HG02798 (cell line): ENCODE measurements around the gene XXYLT1.
A peak's percentile ranks its signal among the peaks of the same experiment; 100 is the strongest.

Experiments used
- ATAC-seq: cut with Tn5 transposase; IDR thresholded peaks from one replicate; pipeline ENCODE4 v1.9.1; 2021; ENCODE audit warnings: mild to moderate bottlenecking; ENCODE audit not compliant: unreplicated experiment, poor library complexity

XXYLT1 gene

DNA sequence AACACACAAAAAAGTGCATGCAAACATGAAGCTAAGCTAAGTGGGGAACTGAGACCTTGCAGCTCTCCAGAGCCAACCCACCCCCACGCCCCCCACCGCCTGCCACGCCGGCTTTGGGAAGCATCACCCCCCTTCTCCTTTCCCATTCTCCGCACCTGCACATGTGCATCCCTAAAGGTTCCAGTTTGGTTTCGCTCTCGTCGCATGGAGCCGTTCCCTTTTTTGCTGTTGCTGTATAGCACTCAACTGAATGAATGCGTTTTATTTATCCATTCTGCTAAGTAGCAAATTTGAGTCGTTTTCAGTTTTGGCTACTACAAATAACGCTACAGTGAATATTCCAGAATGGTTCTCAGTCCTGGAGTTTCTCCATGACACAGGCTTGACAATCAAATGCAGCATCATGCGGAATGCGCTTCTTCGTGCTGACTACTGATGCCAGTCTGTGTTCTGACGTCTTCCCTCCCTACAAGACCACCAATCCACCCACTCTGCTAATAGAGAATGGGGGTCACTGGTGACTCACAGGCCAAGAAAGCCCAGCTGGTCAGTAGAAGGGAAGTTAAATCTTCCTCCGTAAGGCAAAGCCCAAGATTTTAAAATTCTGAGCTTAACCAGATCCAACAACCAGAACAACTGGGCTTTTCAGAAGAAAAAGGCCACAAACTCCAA, 115.3 kb downstream of the XXYLT1 start:
- ATAC-seq, result no peak

DNA sequence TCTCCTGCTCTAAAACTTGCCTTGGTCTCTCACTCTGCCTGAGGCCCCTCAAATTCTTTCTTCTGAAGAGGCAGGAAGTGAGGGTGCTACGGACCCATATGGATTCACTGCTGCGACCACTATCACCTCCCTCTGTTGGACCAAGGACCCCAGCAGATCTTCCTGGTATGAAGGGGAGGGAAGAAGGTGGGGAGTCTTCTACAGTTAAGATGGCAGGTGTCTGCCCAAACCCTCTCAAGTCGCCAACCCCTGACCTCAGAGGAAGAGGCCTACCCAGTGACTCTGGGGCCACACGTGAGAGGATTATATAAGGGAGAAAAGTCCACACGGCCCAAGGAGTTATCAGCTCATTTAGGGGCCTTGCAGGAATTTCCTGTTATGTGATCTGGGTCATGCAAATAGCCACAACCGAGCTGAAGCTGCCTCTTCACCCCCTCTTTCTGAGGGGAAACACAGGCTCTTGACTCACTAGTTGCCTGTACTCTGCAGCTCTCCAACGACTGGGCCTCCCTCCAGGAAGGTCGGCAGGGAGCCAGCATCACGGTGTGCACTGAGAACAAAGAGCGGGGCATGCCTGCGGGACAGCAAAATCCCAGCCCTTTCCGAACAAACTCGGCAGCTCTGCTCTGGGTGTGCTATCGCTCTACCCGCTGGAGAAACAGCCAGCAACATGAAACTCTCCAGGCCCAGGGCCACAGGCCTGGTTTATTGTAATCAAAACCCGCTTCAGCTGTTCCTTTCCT, 116.0 kb downstream of the XXYLT1 start:
- ATAC-seq, result no peak

DNA sequence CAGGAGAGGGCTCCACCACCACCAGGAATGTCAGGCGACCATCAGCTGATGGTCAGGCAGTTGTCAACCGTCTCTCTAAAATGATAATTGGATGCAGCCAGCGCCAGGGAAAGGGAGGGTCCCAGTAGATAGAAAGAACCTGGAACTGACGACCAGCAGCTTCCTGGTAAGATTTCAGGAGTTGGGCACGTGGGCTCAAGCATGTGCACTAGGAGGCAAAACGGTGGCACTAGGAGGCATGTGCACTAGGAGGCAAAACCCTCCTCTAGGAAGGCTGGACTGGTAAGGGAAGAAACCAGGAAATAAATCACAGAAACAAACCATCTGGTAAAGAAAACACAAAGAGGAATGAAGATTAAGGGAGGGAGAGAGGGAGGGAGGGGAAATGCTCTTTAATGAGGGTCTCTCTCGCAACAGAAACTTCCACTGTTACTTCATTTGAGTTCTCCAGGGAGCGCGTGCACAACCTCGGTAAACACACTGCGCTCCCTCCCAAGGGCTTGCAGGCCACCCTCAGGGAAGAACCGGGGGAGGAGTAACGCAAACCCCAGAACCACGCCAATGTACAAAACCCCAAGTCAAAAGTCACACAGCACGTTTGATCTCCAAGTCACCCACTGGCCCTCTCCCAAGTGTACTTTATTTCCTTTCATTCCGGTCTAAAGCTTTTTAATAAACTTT, 116.7 kb downstream of the XXYLT1 start:
- ATAC-seq, result no peak

DNA sequence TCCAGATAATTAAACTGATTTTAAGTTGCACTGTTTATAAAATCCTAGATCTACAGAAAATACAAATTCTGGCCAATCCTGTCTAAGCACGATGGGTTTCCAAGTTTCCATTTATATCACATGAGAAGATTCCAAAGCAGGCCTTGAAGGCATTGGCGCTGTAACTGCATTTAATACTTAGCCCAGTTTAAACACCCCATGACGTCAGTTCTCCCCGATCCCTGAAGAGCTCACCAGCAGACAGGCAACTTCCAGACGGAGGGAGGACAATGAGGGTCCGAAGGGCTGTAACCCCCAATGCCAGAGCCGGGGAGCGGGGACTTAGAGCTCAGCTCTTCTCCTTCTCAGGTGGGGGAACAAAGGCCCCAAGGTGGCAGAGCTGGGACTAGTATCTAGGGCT, 117.3 kb downstream of the XXYLT1 start:
- no peak for ATAC-seq

DNA sequence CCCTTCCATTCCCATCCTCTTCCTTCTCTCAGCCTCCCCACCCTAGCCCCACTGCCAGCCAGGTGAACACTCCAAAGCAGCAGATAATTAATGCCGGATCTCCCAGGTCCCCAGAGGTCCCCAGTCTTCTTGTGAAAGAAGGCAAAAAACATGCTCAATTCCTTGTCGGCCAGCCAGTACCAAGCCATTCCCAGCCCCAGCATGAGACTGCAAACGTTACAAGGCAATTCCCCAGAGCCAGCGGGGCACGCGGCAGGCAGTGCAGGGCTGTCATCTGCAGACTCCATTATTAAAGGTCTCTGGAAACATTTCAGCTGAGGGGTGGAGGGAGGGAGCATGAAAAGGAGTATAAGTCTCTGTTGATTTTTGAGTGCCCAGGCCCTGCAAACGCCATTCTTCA, 117.8 kb downstream of the XXYLT1 start:
- ATAC-seq, result no peak

DNA sequence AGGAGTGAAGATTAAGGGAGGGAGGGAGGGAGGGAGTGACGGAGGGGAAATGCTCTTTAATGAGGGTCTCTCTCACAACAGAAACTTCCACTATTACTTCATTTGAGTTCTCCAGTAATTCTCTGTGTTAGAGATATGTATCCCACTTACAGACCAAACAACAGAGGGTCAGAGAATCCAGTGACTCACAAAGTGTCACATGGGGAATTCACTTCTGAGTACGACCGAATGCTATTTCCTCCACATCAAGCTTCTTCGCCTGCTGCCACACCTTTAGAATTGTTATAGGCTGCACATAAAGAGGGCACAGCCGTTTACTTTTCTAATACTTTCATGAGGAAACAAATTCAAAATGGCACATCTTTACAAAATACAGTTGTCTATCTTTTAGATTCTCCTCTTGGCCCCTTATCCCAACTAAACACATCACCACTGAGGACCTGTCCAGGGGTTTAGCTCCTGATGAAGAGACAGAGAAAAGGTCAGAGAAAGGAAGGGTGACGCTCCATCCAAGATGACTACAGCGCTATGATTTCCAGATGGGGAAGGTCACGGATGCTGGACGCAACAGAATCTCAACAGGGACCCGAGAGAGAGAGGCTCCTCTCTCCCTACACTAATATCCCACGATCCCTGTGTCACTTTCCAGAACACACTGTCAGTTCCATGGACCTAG, 119.0 kb downstream of the XXYLT1 start:
- no peak for ATAC-seq

DNA sequence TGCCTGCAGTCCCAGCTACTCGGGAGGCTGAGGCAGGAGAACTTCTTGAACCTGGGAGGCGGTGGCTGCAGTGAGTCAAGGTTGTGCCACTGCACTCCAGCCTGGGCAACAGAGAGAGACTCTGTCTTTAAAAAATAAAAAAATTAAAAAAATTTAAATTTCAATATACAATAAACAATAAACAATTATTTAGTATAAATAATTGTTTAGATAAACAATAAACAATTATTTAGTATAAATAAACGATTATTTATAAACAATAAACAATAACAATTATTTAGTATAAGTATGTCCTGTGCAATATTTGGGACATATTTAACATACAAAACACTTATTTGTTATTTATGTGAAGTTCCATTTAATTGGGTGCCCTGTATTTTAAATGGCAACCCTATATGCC, 119.6 kb downstream of the XXYLT1 start:
- no peak for ATAC-seq

DNA sequence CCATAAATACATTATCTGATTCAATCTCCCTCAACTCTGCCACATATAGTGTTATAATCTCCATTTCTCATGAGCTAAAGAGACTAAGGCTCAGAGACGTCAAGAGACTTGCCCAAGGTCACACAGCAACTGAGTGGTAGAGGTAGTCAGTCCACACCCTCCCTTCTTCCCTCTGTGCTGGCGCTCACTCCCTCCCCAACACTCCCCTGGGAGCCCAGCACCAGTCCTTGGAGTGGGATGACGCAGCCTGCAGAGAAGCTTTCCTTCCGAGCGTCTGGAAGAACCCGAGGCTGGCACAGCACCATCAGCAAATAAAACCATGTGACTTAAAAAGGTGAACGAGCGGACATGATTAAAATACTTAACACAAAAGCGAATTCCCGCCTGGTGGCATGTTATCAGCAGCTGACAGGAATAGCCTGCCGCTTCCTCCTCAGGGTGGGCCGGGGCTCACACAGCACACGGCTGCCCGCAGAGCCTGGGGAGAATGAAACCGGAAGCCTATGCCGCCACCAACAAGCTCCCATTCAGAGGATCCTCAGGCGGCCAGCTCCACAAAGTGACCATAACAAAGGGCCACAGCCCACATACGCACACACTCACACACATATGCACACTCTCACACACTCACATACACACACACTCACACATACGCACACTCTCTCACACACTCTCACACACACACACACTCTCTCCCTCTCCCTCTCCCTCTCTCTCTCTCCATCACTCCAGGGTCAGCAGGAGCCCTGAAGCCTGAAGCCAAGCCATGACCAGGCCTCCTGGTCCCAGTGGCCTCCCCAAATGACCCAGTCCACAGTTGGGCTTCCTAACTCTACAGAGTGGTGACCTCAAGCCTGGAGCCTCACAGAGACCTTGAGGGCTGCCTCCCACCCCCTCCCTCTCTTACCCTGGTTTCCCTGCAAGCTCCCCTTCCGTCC, 120.5 kb downstream of the XXYLT1 start:
- no peak for ATAC-seq

DNA sequence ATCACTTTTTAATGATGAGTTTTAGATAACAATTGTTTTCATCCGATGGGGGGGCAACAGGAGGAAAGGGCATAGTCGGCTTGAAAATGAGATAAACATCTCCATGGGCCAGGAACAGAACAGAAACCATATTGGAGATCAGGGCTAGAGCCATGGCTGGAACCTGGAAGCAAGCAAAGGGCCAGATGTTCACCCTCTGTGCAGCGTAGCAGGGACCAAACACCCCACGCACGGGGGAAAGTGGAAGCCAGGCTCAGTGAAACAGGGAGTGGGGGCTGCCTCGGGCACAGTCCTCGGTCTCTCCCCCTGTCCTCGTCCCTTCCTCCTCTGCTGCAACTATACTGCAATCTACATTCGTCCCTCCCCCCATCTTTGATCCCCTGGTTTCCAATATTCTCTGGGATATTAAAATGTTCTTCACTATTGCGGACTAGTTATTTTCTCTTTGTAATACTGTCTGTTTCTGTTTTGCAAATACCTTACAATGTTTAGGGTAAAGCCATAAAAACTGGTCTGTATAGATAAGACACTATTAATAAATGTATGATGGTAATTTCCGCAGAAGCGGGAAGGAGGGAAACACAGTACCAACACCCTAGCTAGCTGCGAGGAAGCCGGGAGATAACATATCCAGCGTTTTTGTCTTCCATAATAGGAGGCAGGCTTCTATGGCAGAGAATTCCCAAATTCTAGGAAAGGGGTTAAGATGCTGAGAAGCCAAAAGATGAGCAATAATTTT, 121.5 kb downstream of the XXYLT1 start:
- ATAC-seq, result no peak

DNA sequence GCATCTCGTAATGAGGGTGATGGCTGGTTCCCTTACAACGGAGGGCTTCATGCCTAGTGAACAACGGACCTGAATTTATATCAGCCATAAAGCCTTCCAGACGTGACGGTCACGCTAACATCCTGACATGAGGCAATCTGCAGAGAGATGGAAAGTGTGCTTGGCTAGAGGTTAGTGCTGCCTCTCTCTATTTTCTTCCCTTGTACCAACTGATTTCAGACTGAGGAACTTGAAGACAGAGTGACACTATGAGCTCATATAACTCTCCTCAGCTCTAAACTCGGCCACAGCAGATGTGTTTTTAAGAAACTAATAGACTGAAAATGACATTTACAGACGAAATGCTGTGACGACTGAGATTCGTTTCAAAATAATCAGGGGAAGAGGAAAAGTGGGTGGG, 122.4 kb downstream of the XXYLT1 start:
- no peak for ATAC-seq

DNA sequence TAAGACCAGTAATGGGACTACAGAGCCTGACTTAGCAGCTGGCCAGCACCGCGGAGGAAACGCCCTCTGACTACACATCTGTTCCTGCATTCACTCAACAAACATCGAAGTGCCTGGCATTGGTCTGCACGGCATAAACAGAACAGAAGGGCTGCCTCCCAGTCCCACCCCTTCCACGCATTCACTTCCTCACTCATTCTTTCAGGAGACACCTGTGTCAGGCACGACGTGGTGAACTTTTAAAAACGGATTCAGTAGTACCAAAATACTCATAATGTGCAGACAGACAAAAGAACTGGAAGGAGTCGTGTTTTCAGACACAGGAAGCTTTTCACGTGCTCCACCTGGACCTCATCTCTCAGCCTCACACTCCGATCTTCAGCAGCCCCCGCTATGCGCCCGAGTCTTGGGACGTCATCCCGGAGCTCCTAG, 123.3 kb downstream of the XXYLT1 start:
- peak; percentile 88 for ATAC-seq

DNA sequence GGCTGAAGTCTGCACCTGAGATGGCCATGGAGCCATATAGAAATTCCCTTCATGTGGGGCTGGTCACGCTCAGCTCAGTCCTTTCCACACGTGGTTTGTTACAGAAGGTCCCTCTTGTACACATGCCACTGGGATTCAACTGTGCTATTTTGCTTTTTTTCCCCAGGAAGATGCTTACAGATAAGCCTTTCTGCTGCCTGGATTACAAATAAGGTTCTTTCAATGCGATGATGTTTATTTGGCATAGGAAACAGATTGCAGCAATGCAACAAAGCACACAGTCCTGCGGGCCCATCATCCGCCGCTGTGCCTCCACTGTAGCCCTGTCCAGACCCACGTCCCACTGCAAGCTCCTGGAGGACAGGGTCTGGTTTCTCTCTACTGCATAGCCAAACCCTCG, 124.8 kb downstream of the XXYLT1 start:
- no peak for ATAC-seq

DNA sequence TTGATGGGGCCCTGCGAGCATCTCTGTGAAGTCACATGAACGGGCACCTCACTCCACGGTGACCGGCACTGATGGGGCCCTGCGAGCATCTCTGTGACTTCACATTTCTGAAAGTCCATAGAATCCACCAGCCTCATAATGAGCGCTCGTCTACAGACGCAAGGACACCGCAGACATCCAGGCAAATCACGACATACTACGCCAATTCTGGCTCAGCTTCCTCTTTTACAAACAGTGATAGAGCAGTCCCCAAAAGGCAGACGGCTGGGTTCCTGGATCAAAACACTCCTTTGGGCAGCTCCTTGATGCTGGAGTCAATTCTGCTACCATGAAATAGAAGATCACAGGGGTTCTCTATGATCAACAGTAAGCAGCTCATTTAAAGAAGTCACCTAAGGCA, 125.4 kb downstream of the XXYLT1 start:
- ATAC-seq, result no peak

DNA sequence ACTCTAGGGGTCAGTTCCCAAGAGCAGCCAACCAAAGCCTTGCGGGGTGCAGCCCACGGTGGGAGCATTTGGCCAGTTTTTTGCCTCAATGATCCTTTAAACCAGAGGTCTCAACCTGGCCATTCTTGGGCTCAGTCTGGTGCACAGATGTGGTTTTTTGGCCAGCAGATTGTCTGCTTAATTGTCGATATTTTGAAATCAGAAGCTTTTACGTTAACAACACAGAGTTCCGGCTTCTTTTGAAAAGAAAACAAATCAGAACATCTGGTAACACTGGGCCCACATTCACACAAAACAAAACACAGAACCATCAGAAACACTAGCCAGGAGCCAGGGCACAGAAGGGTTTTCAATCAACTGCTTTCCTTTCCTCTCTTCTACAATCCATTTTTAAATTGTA, 127.7 kb downstream of the XXYLT1 start:
- ATAC-seq, result no peak

DNA sequence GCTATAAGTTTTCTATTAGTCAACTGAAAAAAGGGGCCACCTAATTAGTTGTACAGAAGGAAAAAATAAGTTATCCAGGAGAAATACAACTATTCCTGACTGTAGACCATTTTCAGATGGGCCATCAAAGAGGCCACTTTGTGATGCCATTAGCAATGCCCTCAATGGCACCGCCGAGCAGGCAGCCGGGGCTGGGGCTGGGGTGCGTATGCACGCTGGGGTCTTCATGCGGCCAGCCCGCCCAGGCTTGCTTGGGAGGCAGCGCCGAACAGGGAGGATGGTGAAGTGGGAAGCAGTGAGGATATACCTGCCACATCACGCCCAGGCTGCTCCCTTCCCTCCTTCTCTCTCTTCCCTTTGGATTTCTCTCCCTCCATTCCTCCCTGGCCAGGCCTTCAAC, 128.4 kb downstream of the XXYLT1 start:
- no peak for ATAC-seq

DNA sequence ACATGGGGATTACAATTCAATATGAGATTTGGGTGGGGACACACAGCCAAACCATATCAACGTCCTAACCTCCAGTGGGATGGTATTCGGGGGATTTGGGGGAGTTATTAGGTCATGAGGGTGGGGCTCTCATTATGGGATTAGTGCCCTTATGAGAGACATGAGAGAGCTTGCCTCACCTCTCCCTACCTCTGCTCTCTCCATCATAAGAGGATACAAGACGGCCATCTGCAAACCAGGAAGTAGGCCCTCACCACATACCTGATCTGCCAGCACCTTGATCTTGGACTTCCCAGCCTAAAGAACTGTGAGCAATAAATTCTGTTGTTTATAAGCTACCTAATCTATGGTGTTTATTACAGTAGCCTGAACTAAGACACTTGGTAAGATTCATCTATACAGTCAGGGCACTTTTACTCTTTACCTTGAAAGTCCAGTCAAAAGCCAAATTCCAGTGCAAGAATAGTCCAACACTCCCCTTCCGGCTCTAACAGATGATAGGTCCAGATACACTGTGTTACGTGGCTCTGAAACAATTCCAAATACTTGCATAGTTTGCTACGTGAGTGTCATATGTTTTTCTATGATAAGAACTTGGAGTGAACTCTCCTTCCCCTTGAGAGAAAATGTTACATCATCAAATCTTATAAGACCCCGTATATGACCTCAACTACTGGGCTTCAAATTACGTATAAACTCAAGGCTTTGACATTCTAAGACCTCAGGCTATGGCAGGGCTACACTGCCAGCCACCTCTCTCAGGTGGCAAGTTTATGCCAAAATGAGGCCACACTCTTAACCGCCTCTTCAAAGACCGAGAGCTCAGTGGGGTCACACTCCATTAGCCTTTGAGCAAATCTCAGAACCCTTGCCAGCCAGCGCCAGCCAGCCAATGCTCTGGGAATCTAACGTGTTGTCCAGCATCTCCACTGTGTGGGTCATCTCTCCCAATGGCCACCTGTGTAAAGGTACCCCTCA, 129.9 kb downstream of the XXYLT1 start:
- ATAC-seq, result no peak

DNA sequence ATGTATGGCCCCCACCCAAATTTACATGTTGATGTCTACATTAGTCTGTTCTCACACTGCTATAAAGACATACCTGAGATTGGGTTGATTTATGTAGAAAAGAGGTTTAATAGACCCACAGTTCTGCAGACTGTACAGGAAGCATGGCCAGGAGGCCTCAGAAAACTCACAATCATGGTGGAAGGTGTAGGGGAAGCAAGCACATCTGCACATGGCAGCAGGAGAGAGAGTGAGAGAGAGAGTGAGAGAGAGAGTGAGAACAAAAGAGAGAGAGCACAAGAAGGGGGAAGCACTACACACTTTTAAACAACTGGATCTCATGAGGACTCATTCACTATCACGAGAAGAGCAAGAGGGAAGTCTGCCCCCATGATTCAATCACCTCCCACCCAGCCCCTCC, 130.5 kb downstream of the XXYLT1 start:
- ATAC-seq, result no peak

DNA sequence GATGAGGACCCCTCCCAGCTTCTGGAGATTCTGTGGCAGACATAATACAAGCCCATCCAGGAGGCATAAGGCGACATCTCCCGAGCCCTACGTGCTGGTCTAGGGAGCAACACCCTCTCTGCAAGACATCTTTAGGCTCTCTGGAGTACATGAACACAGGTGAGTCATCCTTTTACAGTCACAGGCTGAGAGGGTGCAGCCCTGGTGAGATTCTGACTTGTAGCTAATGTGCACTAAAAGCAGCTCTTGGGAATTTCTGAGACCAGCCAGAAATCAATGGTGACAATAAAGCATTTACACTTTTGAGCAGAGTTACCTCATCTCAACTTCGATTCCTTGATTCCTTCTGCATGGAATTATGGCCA, 131.1 kb downstream of the XXYLT1 start:
- ATAC-seq, result no peak
